Activated CD8-positive, alpha-beta memory T cell treated with anti-CD3 and anti-CD28 coated beads, Interleukin-2, amount 50 U/mL, for 48 hours (primary cell): Measurements from ENCODE around the gene C15orf62.
A peak's percentile ranks its signal among the peaks of the same experiment; 100 is the strongest.

Experiments used
- DNase-seq: peaks from one replicate; pipeline ENCODE4 v3.0.0-alpha.2; 2020

The C15orf62 gene

GRCh38 chr15:40769274-40770146 lies at the start of gene C15orf62:
Gene C15orf62 (plus strand): TSS chr15:40769980. CDS start chr15:40770496, 516 bp downstream.
- DNase-seq, result peak; percentile 80

GRCh38 chr15:40721701-40722100 lies 48.1 kb upstream of the C15orf62 start:
- no peak for DNase-seq

- DNase-seq, result no peak
Observed at GRCh38 chr15:40722354-40722753, 47.4 kb upstream of the C15orf62 start.

- DNase-seq, result no peak
Observed at GRCh38 chr15:40722934-40723333, 46.8 kb upstream of the C15orf62 start.

- no peak for DNase-seq
Observed at GRCh38 chr15:40723919-40724318, 45.9 kb upstream of the C15orf62 start.

GRCh38 chr15:40731034-40731433 lies 38.7 kb upstream of the C15orf62 start:
- DNase-seq, result no peak

GRCh38 chr15:40736575-40736974 lies 33.2 kb upstream of the C15orf62 start:
- no peak for DNase-seq

GRCh38 chr15:40737048-40737447 lies 32.7 kb upstream of the C15orf62 start:
- DNase-seq, result no peak

- DNase-seq, result no peak
Observed at GRCh38 chr15:40739047-40739446, 30.7 kb upstream of the C15orf62 start.

- DNase-seq, result peak; percentile 26
Observed at GRCh38 chr15:40739854-40740253, 29.9 kb upstream of the C15orf62 start.

GRCh38 chr15:40743485-40743901 lies 26.3 kb upstream of the C15orf62 start:
- peak; percentile 52 for DNase-seq

- DNase-seq, result peak; percentile 80
Observed at GRCh38 chr15:40743921-40744814, 25.6 kb upstream of the C15orf62 start.

- peak; percentile 47 for DNase-seq
Observed at GRCh38 chr15:40744815-40745152, 25.0 kb upstream of the C15orf62 start.

- DNase-seq, result no peak
Observed at GRCh38 chr15:40746916-40747418, 22.8 kb upstream of the C15orf62 start.

- DNase-seq, result no peak
Observed at GRCh38 chr15:40747685-40748631, 21.8 kb upstream of the C15orf62 start.

GRCh38 chr15:40749151-40749630 lies 20.6 kb upstream of the C15orf62 start:
- no peak for DNase-seq

- no peak for DNase-seq
Observed at GRCh38 chr15:40750885-40751284, 18.9 kb upstream of the C15orf62 start.

GRCh38 chr15:40751745-40752144 lies 18.0 kb upstream of the C15orf62 start:
- no peak for DNase-seq

GRCh38 chr15:40754574-40754882 lies 15.3 kb upstream of the C15orf62 start:
- peak; percentile 61 for DNase-seq

- DNase-seq, result peak; percentile 98
Observed at GRCh38 chr15:40754883-40755811, 14.6 kb upstream of the C15orf62 start, which contains the start of gene RMDN3. Gene RMDN3 (minus strand): TSS chr15:40755254. CDS start chr15:40754783, 471 bp downstream.

- peak; percentile 64 for DNase-seq
Observed at GRCh38 chr15:40755812-40756208, 14.0 kb upstream of the C15orf62 start.
